ENCODE results near the gene WDR93. TPM values are rescaled to one million over a fixed set of nuclear protein-coding genes. Genes with fewer than 3 reads are reported as not detected.

Gene WDR93
- total and polyA plus RNA-seq, 2 of the 4 experiments (the other 2 are of a cell fraction): not detected

DNA sequence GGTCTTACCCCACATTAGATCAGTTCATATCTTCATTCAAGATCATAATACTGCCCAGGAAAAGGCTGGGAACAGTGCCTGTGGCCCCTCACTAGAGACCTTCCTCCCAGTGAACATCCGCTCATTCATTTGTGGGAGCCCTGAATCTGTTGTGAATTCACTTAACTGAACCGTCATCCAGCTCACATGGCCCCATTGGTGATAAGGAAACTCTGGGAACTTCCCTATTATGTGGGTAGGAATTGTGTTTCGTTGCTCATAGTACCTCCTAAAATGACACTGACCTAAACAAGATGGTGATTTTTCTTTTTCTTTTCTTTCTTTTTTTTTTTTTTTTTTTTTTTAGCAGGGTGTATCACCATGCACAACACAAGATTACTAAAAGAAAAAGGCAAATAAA lies 78.8 kb downstream of the WDR93 start:
- H2AK9ac ChIP-seq (replicated peaks; ENCODE audit: low read depth, low read length, poor library complexity): peak overlapping the region; percentile 76
- H2BK20ac ChIP-seq (ENCODE audit: low read depth, low read length): no peak overlapping the region
- peak overlapping the region in 1 of 2 experiments; percentile 48; a peak in 1 of 4 replicates for H4K8ac ChIP-seq (ENCODE audit: low read depth in 2 of 2, low read length in 2 of 2)

More for the DNA sequence above, 78.8 kb downstream of the WDR93 start:
- no TSS peak for BruUV-seq (replicated peaks)
- no peak overlapping the region for H4K5ac ChIP-seq (ENCODE audit: low read depth, low read length)
- no peak for TF ChIP-seq MAFK (IDR thresholded peaks at IDR 0.05; ENCODE audit: low read depth, low read length)
- TF ChIP-seq FOS (IDR thresholded peaks at IDR 0.05; ENCODE audit: low read depth, low read length): no peak
- TF ChIP-seq MXI1 (IDR thresholded peaks at IDR 0.05; ENCODE audit: borderline replicate concordance, low read depth, low read length): no peak
- TF ChIP-seq CHD1 (IDR thresholded peaks at IDR 0.05; ENCODE audit: low read depth, low read length): no peak
- no peak for TF ChIP-seq RAD21 (IDR thresholded peaks at IDR 0.05; ENCODE audit: low read length)
- TF ChIP-seq RCOR1 (IDR thresholded peaks at IDR 0.05; ENCODE audit: insufficient replicate concordance, low read length): no peak
- no peak for TF ChIP-seq NFE2L2 (IDR thresholded peaks at IDR 0.05; ENCODE audit: low read depth, low read length)
- TF ChIP-seq POLR2A (IDR thresholded peaks at IDR 0.05; ENCODE audit: low read depth, low read length): no peak
- no peak for TF ChIP-seq SMC3 (IDR thresholded peaks at IDR 0.05; ENCODE audit: low read depth, low read length)
- no peak for TF ChIP-seq ELK1 (IDR thresholded peaks at IDR 0.05; ENCODE audit: borderline replicate concordance, low read depth, low read length)
- TF ChIP-seq, protein P1, sequence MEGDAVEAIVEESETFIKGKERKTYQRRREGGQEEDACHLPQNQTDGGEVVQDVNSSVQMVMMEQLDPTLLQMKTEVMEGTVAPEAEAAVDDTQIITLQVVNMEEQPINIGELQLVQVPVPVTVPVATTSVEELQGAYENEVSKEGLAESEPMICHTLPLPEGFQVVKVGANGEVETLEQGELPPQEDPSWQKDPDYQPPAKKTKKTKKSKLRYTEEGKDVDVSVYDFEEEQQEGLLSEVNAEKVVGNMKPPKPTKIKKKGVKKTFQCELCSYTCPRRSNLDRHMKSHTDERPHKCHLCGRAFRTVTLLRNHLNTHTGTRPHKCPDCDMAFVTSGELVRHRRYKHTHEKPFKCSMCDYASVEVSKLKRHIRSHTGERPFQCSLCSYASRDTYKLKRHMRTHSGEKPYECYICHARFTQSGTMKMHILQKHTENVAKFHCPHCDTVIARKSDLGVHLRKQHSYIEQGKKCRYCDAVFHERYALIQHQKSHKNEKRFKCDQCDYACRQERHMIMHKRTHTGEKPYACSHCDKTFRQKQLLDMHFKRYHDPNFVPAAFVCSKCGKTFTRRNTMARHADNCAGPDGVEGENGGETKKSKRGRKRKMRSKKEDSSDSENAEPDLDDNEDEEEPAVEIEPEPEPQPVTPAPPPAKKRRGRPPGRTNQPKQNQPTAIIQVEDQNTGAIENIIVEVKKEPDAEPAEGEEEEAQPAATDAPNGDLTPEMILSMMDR (conservative IDR thresholded peaks at IDR 0.05; ENCODE audit: low read depth, low read length): no peak
- TF ChIP-seq MAZ (IDR thresholded peaks at IDR 0.05; ENCODE audit: borderline replicate concordance, low read depth, low read length): no peak
- no peak for TF ChIP-seq USF2 (IDR thresholded peaks at IDR 0.05; ENCODE audit: low read depth, low read length)
- no peak for TF ChIP-seq CEBPB (IDR thresholded peaks at IDR 0.05; ENCODE audit: low read depth, low read length)
- TF ChIP-seq RFX5 (IDR thresholded peaks at IDR 0.05; ENCODE audit: low read depth, low read length): no peak
- TF ChIP-seq BHLHE40 (IDR thresholded peaks at IDR 0.05; ENCODE audit: low read depth, low read length): no peak
- H3K4me2 ChIP-seq (ENCODE audit: low read depth, low read length): no peak overlapping the region
- H3K9me3 ChIP-seq (ENCODE audit: control insufficient read depth, insufficient read depth, low read length): no peaks in the 10 kb centered on the region
- no peaks in the 10 kb centered on the region for H3K36me3 ChIP-seq (ENCODE audit: control insufficient read depth, insufficient read depth, low read length)
- H3K79me1 ChIP-seq (ENCODE audit: low read depth in 1 of 2, low read length in 2 of 2): no peaks in the 10 kb centered on the region
- WGBS, 2 experiments (ENCODE audit: extremely low coverage in 2 of 2, insufficient read length in 1 of 2): no CpG with 5 or more reads among the region's 3 CpGs
- H3K4ac ChIP-seq (ENCODE audit: low read depth, low read length): peak overlapping the region; percentile 37; the same call in 1 of the 2 replicates
- H3K14ac ChIP-seq (replicated peaks; ENCODE audit: low read depth, low read length): no peak overlapping the region
- peak overlapping the region; percentile 13 for H2AFZ ChIP-seq (replicated peaks; ENCODE audit: low read length, poor library complexity)
- peaks cover 14% of the 10 kb centered on the region for H3K4me1 ChIP-seq (ENCODE audit: control insufficient read depth, insufficient read depth, low read length)
- dilution Hi-C loops (cut with HindIII; ENCODE audit: low sequenced_read_pairs, unreplicated experiment) (loop anchor here (25.0 kb wide), 1 partner anchor 93 kb away; no protein-coding TSS in a partner anchor), in situ Hi-C loops (cut with MboI; ENCODE audit: low sequenced_read_pairs) (no loop called here), intact Hi-C loops (cut with micrococcal nuclease) (no loop called here)
- H3K4me3 ChIP-seq (ENCODE audit: insufficient read depth, low read depth, low read length): no peak overlapping the region
- H3K9me1 ChIP-seq (ENCODE audit: insufficient read depth, low read length): 0 out of 2 replicates have a peak, but pooled peaks cover 2% of the 10 kb centered on the region
- H3K23ac ChIP-seq (ENCODE audit: low read depth, low read length): no peak overlapping the region
- no peak overlapping the region for H2BK5ac ChIP-seq (ENCODE audit: low read depth, low read length, poor library complexity, severe bottlenecking)
- H3K18ac ChIP-seq (ENCODE audit: low read depth, low read length): no peak overlapping the region
- no peak overlapping the region for H3K9ac ChIP-seq (ENCODE audit: low read depth, low read length)
- no peak overlapping the region; the same call in 1 of the 2 replicates for H2AK5ac ChIP-seq (ENCODE audit: low read depth, low read length)
- no peak overlapping the region for H4K91ac ChIP-seq (ENCODE audit: insufficient read depth, low read depth, low read length)
- no peak overlapping the region; the same call in 1 of the 2 replicates for H2BK120ac ChIP-seq (ENCODE audit: low read depth, low read length)
- no peak for ATAC-seq (ENCODE audit: low read depth)
- no peak overlapping the region for H3K56ac ChIP-seq (ENCODE audit: extremely low read depth, insufficient read depth, low read length)
- H3K27me3 ChIP-seq (ENCODE audit: control insufficient read depth, insufficient read depth, low read length): no peaks in the 10 kb centered on the region
- H2BK15ac ChIP-seq (ENCODE audit: low read depth, low read length): no peak overlapping the region; the same call in 2 of the 3 replicates
- no peak for DNase-seq
- no peak overlapping the region for H3K27ac ChIP-seq (ENCODE audit: insufficient read depth, low read length)
- CTCF ChIA-PET: no interaction called here
- POLR2A ChIA-PET (ENCODE audit: unreplicated experiment): no interaction called here
- H4K20me1 ChIP-seq (ENCODE audit: insufficient read depth, low read length): no peaks in the 10 kb centered on the region

Data from IMR-90 (cell line).